Neural cell (in vitro differentiated cells): ENCODE measurements around the gene EZR. TPM values are rescaled to one million over a fixed set of nuclear protein-coding genes. Genes with fewer than 3 reads are reported as not detected.

Source experiments
- H2AFZ ChIP-seq: fragments of 200-600, 300-800 bp; sonication (generic), shearing (Covaris generic); 2 replicates; pipeline ENCODE4 v1.6.0; 2014; ENCODE audit warnings: low read depth, mild to moderate bottlenecking, antibody characterized with exemption, low read length, moderate library complexity
- H3F3A ChIP-seq: fragments of 200-600 bp; shearing (Covaris generic); 2 replicates; pipeline ENCODE4 v1.6.1; 2016; ENCODE audit warnings: mild to moderate bottlenecking, moderate library complexity, mixed read lengths, antibody characterized with exemption, low read length; ENCODE audit not compliant: insufficient read depth, poor library complexity, severe bottlenecking
- H3K27ac ChIP-seq: fragments of 200-600, 300-800 bp; sonication (generic), shearing (Covaris generic); 2 replicates; pipeline ENCODE4 v1.5.1; 2014; ENCODE audit warnings: mild to moderate bottlenecking, low read length, moderate library complexity
- H3K27me3 ChIP-seq: fragments of 300-800, 200-600 bp; sonication (generic), shearing (Covaris generic); 2 replicates; pipeline ENCODE4 v1.6.0; 2014; ENCODE audit warnings: mild to moderate bottlenecking, low read depth, low read length, moderate library complexity; ENCODE audit not compliant: insufficient read depth
- H3K36me3 ChIP-seq: fragments of 300-800, 200-600 bp; sonication (generic), shearing (Covaris generic); 2 replicates; pipeline ENCODE4 v1.5.1; 2014; ENCODE audit warnings: mild to moderate bottlenecking, antibody characterized with exemption, low read length, moderate library complexity; ENCODE audit not compliant: insufficient read depth
- H3K4me2 ChIP-seq: fragments of 300-800, 200-600 bp; sonication (generic), shearing (Covaris generic); 2 replicates; pipeline ENCODE4 v1.6.0; 2014; ENCODE audit warnings: mild to moderate bottlenecking, low read length
- H3K4me3 ChIP-seq: fragments of 300-800, 200-600 bp; sonication (generic), shearing (Covaris generic); 2 replicates; pipeline ENCODE4 v1.5.1; 2014; ENCODE audit warnings: mild to moderate bottlenecking, low read length, moderate library complexity
- H3K79me2 ChIP-seq: fragments of 200-600 bp; shearing (Covaris generic); replicated peaks from 2 replicates; pipeline ENCODE4 v1.6.0; 2014; ENCODE audit warnings: mild to moderate bottlenecking, low read length, moderate library complexity; ENCODE audit not compliant: insufficient read depth
- H3K9ac ChIP-seq: fragments of 300-800, 200-600 bp; sonication (generic), shearing (Covaris generic); 2 replicates; pipeline ENCODE4 v1.6.1; 2016; ENCODE audit warnings: mild to moderate bottlenecking, low read length, mixed read lengths
- H3K9me2 ChIP-seq: fragments of 200-600 bp; shearing (Covaris generic); 2 replicates; pipeline ENCODE4 v1.6.1; 2016; ENCODE audit warnings: mild to moderate bottlenecking, low read length, mixed read lengths; ENCODE audit not compliant: insufficient read depth
- H3K9me3 ChIP-seq: fragments of 200-600, 300-800 bp; sonication (generic), shearing (Covaris generic); 2 replicates; pipeline ENCODE4 v1.6.1; 2016; ENCODE audit warnings: mild to moderate bottlenecking, mixed run types, low read length, moderate library complexity, mixed read lengths
- H4K20me1 ChIP-seq: fragments of 200-600 bp; shearing (Covaris generic); 2 replicates; pipeline ENCODE4 v1.6.1; 2016; ENCODE audit warnings: mild to moderate bottlenecking, mixed run types; ENCODE audit not compliant: insufficient read depth
- CTCF ChIP-seq: fragments of 450-650 bp; IDR thresholded peaks from 2 replicates; pipeline ENCODE4 v1.5.1; 2014; ENCODE audit warnings: antibody characterized with exemption, mild to moderate bottlenecking, moderate library complexity; ENCODE audit not compliant: poor library complexity, severe bottlenecking
- EP300 ChIP-seq: fragments of 450-650 bp; conservative IDR thresholded peaks from 2 replicates; pipeline ENCODE4 v1.6.1; 2014; ENCODE audit warnings: antibody characterized with exemption, mild to moderate bottlenecking, moderate library complexity; ENCODE audit not compliant: poor library complexity, severe bottlenecking
- EZH2 ChIP-seq: fragments of 200-600, 300-800 bp; shearing (Covaris generic), sonication (generic); IDR thresholded peaks from 2 replicates; pipeline ENCODE4 v1.6.1; 2014; ENCODE audit warnings: antibody characterized with exemption, low read length, borderline replicate concordance, mild to moderate bottlenecking; ENCODE audit not compliant: insufficient read depth, poor library complexity, severe bottlenecking
- MXI1 ChIP-seq: fragments of 450-650 bp; conservative IDR thresholded peaks from 2 replicates; pipeline ENCODE4 v1.6.1; 2014; ENCODE audit warnings: antibody characterized with exemption, mild to moderate bottlenecking; ENCODE audit not compliant: poor library complexity, severe bottlenecking
- POLR2AphosphoS5 ChIP-seq: IDR thresholded peaks from 2 replicates; pipeline ENCODE4 v1.6.1; 2012
- RAD21 ChIP-seq: fragments of 450-650 bp; conservative IDR thresholded peaks from 2 replicates; pipeline ENCODE4 v1.6.1; 2014; ENCODE audit warnings: antibody characterized with exemption, mild to moderate bottlenecking, moderate library complexity
- REST ChIP-seq: IDR thresholded peaks from 2 replicates; pipeline ENCODE4 v1.6.1; 2012; ENCODE audit warnings: borderline replicate concordance
- SMC3 ChIP-seq: fragments of 450-650 bp; conservative IDR thresholded peaks from 2 replicates; pipeline ENCODE4 v1.6.1; 2014; ENCODE audit warnings: antibody characterized with exemption, mild to moderate bottlenecking, moderate library complexity; ENCODE audit not compliant: poor library complexity
- polyA plus RNA-seq: library from polyadenylated mRNA; depleted of rRNA; stranded (reverse); fragments of >200 nt; gene quantifications from 2 replicates; pipeline ENCODE4 v1.2.3, GENCODE V29; 2014

The EZR gene
- polyA plus RNA-seq, 1 donor from 2014 or later, result 1.6 TPM

- H3K9me3 ChIP-seq, result no peaks in the 10 kb centered on the region
- H3K27ac ChIP-seq, result no peak overlapping the region
- no peak overlapping the region for H2AFZ ChIP-seq
- TF ChIP-seq POLR2AphosphoS5 (no peak), MXI1 (no peak), REST (no peak), EZH2 (no peak), CTCF (no peak)
- H3K36me3 ChIP-seq, result no peaks in the 10 kb centered on the region
- no peaks in the 10 kb centered on the region for H4K20me1 ChIP-seq
- H3F3A ChIP-seq, result no peaks in the 10 kb centered on the region
- no peak overlapping the region for H3K4me3 ChIP-seq
- no peak overlapping the region for H3K4me2 ChIP-seq
- H3K9me2 ChIP-seq, result no peaks in the 10 kb centered on the region
- no peaks in the 10 kb centered on the region for H3K79me2 ChIP-seq
- H3K9ac ChIP-seq, result no peak overlapping the region
- no peaks in the 10 kb centered on the region for H3K27me3 ChIP-seq
These were observed 47.0 kb downstream of the EZR start for GRCh38 chr6:158772172-158772571.

GRCh38 chr6:158771399-158772152, 47.6 kb downstream of the EZR start:
- no peak overlapping the region for H3K4me2 ChIP-seq
- H3K36me3 ChIP-seq, result no peaks in the 10 kb centered on the region
- H3K79me2 ChIP-seq, result no peaks in the 10 kb centered on the region
- no peak overlapping the region for H3K4me3 ChIP-seq
- H3K9me2 ChIP-seq, result no peaks in the 10 kb centered on the region
- no peaks in the 10 kb centered on the region for H3F3A ChIP-seq
- H3K27me3 ChIP-seq, result no peaks in the 10 kb centered on the region
- no peak for TF ChIP-seq SMC3
- no peak for TF ChIP-seq RAD21
- no peak for TF ChIP-seq MXI1
- TF ChIP-seq EP300, result no peak
- no peak for TF ChIP-seq REST
- TF ChIP-seq POLR2AphosphoS5, result no peak
- no peak for TF ChIP-seq EZH2
- no peaks in the 10 kb centered on the region for H4K20me1 ChIP-seq
- H3K27ac ChIP-seq, result no peak overlapping the region
- H3K9ac ChIP-seq, result no peak overlapping the region
- H3K9me3 ChIP-seq, result no peaks in the 10 kb centered on the region
- H2AFZ ChIP-seq, result no peak overlapping the region
